Activated CD8-positive, alpha-beta T cell treated with anti-CD3 and anti-CD28 coated beads, Interleukin-2, amount 10 ng/mL, durations not matched to agents 7 days and 5 days (primary cell): Measurements from ENCODE around the gene TMEM215. TPM values are rescaled to one million over a fixed set of nuclear protein-coding genes. Genes with fewer than 3 reads are reported as not detected.

ENCODE experiments used
- total RNA-seq, 2 experiments: library from RNA; stranded (reverse); gene quantifications; one replicate each; pipeline ENCODE4 v1.2.3, GENCODE V29; 2021

Gene TMEM215
- total RNA-seq, 2 experiments from 2014 or later: not detected

Other genes with a start within 250 kb of the TMEM215 start
- 10 to 100 TPM; 15.6 to 17.1 TPM for gene SMIM27, start 231.2 kb upstream of the TMEM215 start, total RNA-seq
- 10 to 100 TPM; 11.9 to 12.0 TPM for gene TOPORS, start 231.0 kb upstream of the TMEM215 start, total RNA-seq
- gene NDUFB6, start 210.4 kb upstream of the TMEM215 start, total RNA-seq: 10 to 100 TPM; 47.5 to 57.7 TPM
- gene TAF1L, start 147.9 kb upstream of the TMEM215 start, total RNA-seq: under 1 TPM in 1 of 2 experiments, not detected in 1; 0.05 TPM
- 10 to 100 TPM; 33.1 to 35.9 TPM for gene APTX, start 218.1 kb downstream of the TMEM215 start, total RNA-seq
- gene DNAJA1, start 241.7 kb downstream of the TMEM215 start, total RNA-seq: 100 to 1,000 TPM; 158 to 159 TPM